Activated T-cell treated with anti-CD3 and anti-CD28 coated beads for 1 hour (primary cell): ENCODE data around the gene CLCN2.

Experiments used
- DNase-seq: peaks from one replicate; pipeline ENCODE4 v3.0.0-alpha.2; 2020; ENCODE audit warnings: low read depth

Gene CLCN2

GRCh38 chr3:184360070-184360928 lies 1.1 kb downstream of the CLCN2 start:
- DNase-seq, result no peak

- DNase-seq, result no peak
Measured at GRCh38 chr3:184359610-184360009, 1.8 kb downstream of the CLCN2 start.

- no peak for DNase-seq
Measured at GRCh38 chr3:184358921-184359350, 2.5 kb downstream of the CLCN2 start.

DNA sequence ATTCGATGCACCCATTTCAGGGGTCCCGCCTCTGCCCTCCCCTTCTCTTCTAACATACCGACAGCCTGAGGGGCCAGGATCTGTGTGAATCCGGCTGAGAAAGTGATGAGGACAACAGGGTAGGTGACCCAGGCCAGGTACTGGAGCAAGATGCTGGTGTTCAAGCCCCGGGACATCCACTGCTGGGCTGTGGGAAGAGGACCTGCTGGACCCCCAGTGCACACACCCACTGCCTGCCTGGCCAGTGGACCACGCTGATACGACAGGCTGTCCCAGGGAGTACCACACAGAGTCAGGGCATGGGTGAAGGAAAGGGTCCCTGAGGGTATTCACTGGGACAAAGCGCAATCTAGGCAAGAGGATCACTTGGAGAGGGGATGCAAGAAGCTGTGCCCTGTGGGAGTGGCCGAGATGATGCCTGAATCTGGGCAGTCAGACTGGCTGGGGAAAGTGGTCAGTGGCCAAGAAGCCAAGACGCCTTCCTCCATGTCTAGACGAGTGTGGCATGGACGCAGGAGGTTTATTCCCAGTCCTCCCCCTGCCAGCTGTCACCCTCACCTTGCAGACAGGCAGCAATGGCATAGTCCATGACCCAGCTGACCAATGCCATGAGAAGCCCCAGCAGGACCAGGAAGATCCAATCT lies 3.2 kb downstream of the CLCN2 start:
- no peak for DNase-seq

DNA sequence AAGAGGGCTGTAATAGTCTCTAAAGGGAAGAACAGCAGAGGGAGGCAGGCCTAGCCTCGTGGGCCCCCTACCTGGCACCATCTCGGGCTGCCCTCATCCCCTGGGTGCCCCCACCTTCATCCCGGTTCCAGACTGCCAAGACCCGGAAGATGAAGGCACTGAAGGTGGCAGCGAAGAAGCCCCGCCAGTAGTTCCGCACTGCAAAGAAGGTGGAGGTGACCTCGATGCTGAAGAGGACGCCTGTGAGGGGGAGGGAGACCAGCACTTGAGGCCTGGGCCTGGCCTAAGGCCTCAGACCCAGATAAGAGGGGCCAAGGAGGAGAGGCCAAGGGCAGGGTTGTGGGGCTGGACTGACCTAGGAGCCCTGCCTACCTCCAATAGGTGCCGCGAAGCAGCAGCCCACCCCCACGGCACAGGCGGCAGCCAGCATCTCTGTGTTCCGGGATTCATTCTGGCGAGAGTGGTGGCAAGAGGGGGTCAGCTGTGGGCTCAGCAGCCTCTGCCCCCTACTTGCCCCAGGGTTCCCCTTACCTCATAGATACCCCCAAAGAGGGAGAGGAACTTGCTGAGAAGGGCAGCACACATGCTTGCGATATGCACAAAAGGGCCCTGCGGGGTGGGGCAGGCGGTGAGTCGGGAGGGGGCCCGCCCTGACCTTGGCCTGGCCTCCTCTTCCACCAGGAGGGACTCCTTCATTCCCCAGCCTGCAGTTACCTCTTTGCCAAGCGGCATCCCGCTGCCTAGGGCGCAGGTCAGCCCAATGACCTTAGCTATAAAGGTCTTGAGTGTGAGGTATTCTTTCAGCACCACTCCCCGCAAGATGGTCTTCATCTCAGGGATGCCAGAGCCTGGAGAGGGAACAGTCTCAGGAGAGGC lies 3.9 kb downstream of the CLCN2 start:
- no peak for DNase-seq

- DNase-seq, result no peak
Measured at GRCh38 chr3:184355261-184356040, 6.0 kb downstream of the CLCN2 start.

DNA sequence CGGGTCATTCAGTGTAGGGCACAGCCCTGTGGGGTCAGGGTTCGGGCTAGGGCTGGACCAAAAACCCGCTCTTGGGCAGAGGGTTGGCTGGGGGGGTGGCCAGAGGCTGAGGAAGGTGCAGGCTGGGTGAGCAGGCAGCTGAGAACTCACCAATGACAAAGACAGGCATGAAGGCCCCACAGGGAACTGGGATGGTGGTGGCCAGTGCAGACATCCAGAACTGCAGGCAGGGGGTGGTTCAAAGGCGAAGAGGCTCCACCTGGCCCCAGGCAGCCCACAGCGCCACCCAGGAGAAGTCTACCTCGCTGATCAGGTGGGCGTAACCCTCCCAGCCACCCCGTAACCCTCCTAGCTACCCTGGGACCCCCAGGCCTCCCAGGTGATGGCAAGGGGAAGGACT lies 6.7 kb downstream of the CLCN2 start:
- DNase-seq, result no peak

DNA sequence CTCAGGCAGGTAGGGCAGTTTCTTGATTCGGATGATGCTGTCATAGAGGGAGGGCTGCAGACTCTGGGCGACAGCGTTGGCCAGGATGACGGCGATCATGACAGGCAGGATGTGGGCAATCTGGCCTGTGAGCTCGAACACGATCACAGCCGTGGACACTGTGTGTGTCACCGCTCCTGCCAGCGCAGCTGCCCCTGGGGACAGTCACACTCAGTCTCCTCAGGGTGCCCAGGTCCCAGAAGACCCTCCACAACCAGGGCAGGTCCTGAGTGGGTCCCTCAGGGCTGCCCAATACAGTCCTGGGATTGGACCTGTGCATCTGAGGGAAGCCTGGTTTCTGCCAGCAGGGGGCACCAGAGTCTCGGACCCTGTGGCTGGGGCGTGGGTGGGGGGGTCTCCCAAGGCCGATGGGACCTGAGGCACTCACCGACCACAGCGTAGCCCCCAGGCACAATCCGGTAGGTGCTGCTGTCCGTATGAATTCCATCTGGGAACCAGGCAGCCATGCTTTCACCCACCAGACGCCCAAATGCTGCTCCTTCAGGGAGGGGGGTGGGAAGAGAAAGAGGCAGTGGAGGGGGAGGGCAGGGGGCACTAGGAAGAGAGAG lies 7.2 kb downstream of the CLCN2 start:
- DNase-seq, result peak; percentile 63

- no peak for DNase-seq
Measured at GRCh38 chr3:184353546-184353941, 7.9 kb downstream of the CLCN2 start.

DNA sequence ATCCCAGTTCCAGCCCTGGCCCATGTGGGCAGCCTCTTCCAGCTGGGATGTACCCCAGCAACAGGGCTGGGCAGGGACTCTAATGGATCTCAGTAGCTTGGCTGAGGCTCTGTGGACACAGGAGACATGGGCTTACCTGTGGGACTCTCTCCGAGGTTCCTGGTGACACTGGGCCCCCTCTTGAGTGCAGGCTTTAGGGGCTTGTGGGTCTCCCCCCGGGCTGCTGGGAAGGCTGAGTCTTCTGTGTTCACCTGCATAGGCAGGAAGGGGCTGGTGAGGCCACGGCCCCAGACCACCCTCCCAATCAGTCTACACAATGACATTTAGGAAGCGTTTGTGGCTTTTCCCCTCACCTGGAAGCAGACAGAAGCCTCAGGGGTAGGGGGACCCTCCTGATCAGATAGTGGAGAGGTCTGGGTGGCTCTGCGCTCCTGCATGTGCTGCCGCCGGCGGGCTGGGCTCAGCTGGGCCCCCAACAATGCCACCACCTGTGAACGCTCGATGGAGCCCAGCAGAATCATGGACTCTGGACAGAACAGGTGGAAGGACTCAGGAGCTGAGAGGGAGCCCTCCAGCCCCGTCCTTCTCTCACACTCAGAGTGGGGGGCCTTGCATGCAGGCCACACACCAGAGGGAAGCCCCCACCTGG lies 8.4 kb downstream of the CLCN2 start:
- no peak for DNase-seq

DNA sequence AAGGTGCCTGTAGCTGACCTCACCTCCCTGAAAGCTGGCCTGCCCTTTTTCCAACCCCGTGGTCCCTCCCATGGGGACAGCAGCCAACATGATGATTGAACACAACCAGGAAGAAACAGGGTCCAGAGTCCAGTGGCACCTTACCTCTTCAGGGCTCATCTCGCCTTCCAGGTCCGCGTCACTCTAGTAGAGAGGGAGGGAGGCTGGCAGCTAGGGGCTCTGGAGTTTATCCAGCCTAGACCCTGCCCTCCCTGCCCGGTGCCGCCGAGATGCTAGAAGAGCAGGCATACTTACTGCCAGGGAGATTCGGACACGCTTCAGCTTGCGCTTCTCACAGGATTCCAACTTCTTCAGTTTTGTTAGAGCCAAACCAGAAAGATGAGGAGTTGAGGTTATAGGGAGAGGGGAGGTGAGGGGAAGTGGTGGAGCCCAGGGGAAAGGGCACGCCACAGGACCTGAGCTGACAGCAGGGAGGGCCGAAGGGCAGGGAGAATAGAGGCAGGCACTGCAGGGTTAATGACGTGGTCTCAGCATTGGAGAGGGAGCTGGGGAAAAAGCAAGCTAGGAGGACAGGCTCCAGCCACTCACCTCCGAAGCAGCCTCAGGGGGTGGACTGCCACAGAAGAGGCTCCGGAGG lies 9.1 kb downstream of the CLCN2 start:
- DNase-seq, result no peak

- DNase-seq, result no peak
Measured at GRCh38 chr3:184351511-184352148, 9.8 kb downstream of the CLCN2 start.

DNA sequence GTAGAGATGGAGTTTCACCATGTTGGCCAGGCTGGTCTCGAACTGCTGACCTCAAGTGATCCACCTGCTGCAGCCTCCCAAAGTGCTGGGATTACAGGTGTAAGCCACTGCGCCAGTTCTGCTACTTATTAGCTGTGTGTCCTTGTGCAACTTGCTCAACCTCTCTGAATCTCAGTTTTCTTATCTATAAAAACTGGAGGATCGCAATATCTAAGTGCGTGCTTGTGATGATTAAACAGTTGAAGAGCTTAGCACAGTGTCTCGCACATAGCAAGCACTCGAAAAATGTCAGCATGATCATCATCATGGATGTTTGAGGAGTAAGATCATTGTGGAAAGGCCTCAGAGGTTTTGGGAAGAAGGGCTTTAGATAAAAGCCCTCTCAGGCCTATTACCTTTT lies 10.8 kb downstream of the CLCN2 start:
- DNase-seq, result no peak

DNA sequence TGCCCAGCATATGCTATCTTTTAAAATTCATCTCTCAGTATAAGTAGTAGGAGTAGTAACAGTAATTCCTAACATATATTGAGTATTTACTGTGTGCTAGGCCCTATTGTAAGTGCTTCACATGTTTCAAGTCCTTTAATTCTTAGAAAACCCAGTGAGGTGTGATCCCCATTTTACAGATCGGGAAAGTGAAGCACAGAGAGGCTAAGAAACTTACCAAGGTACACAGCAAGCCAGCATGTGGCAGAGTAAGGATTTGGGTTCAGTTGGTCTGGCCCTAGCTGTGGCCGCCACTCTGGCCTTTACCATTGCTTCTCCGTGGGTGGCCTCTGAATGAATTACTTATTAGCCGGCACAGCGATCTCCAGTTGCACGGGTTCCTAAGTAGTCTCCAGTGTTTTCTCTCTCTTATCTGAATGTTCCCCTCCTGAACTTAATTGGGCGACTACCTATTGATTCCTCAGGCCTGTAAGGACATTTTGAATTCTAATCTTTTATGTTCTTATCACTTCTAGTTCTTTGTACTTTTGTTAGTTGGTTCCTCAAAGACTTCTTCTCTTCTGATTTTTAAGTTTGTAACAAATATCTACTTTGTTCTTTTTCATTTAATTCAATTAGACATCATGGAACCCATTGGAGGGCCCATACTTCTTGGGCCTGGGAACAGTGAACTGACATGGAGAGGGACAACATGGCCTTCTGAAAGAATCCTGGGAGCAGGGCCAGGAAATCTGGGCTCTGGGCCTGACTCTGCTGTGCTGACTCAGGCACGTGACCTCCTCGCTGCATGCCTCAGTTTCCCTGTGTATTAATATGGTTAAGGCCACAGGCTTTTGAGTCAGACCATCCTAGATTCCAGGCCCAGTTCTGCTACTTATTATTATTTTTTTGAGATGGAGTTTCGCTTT lies 11.6 kb downstream of the CLCN2 start:
- no peak for DNase-seq

GRCh38 chr3:184348057-184348382 lies 13.4 kb downstream of the CLCN2 start:
- DNase-seq, result no peak

GRCh38 chr3:184347321-184348056 lies 13.9 kb downstream of the CLCN2 start:
- DNase-seq, result no peak

DNA sequence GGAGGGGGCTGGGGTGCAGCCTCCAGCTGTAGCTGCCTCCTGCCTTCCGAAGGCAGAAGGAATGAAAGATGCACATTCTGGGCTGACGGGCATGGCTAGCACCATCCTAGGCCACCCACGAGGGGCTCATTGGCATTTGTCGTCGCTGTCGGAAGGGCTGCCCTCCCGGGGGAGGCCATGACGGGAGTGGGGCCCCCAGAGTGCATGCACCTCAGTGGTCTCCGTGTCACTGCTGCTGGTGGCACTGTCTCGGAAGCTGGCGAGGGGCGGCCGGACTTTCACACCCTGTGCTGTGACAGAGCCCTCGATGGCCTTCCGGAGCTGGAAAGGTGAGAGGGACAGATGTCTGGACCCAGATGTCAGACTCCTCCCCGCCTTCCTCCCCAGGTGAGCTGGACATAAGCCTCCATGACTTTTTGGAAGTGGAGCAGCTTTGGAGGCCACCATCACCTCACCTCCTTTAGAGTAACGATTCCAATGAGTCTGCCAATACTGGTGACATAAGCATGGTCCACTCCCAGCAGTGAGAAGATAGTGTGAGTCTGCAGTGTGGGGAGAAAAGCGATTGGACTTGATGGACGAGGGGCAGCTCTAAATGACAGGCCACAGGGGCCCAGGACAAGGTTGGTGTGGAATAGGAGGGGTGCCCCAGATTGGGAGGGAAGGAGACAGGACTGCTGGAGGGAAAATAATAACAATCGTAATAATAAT lies 14.8 kb downstream of the CLCN2 start:
- no peak for DNase-seq
